K562 (cell line): Measurements from ENCODE around the gene SF3A2. TPM values are rescaled to one million over a fixed set of nuclear protein-coding genes. Genes with fewer than 3 reads are reported as not detected.

Experiments used
- ATF7 ChIP-seq: fragments of 450-650 bp; IDR thresholded peaks from 2 replicates; pipeline ENCODE4 v1.7.1; 2014; ENCODE audit warnings: mild to moderate bottlenecking, moderate library complexity
- CHD1 ChIP-seq: fragments of 200-600 bp; sonication (generic); IDR thresholded peaks from one replicate; pipeline ENCODE4 v1.6.1; 2012; ENCODE audit warnings: mild to moderate bottlenecking, moderate library complexity, low read length, inconsistent platforms
- KAT7 ChIP-seq: sonication (generic); formaldehyde crosslinking; IDR thresholded peaks from 2 replicates; pipeline ENCODE4 v1.8.0; 2022; ENCODE audit warnings: missing genetic modification reagents, mild to moderate bottlenecking, borderline replicate concordance
- MAZ ChIP-seq, 2 experiments: fragments of 450-650 bp in 1 of 2; sonication (generic) in 1 of 2; formaldehyde crosslinking; IDR thresholded peaks in 1 of 2; conservative IDR thresholded peaks in 1 of 2; 2 replicates each; pipeline versions ENCODE4 v1.4.0 to v1.5.0; 2020; ENCODE audit warnings: mild to moderate bottlenecking in 1 of 2, missing genetic modification reagents in 1 of 2
- NR1H2 ChIP-seq: sonication (generic); formaldehyde crosslinking; IDR thresholded peaks from 2 replicates; pipeline ENCODE4 v1.4.0; 2020; ENCODE audit warnings: mild to moderate bottlenecking, missing genetic modification reagents
- POLR2G ChIP-seq: fragments of 200-400 bp; formaldehyde crosslinking; IDR thresholded peaks from 2 replicates; pipeline ENCODE4 v1.6.1; 2017; ENCODE audit warnings: low read depth, mild to moderate bottlenecking, antibody characterized with exemption, low read length, moderate library complexity
- RBBP5 ChIP-seq: fragments of 200-600 bp; sonication (generic); IDR thresholded peaks from 2 replicates; pipeline ENCODE4 v1.6.1; 2012; ENCODE audit warnings: borderline replicate concordance, mild to moderate bottlenecking, low read length, control low read depth, inconsistent platforms; ENCODE audit not compliant: insufficient read depth, poor library complexity, severe bottlenecking
- TBP ChIP-seq: optimal IDR thresholded peaks from 2 replicates; pipeline ENCODE3; 2011; ENCODE audit warnings: low read depth, low read length, improper control_type of control experiment
- ZNF121 ChIP-seq: sonication (generic); formaldehyde crosslinking; conservative IDR thresholded peaks from 2 replicates; pipeline ENCODE4 v1.8.0; 2022; ENCODE audit warnings: missing genetic modification reagents
- polyA plus RNA-seq, 8 experiments: library from polyadenylated mRNA; depleted of rRNA in 4 of 8; stranded (reverse) in 5 of 8; unstranded in 3 of 8; fragments of >200 nt; fragmentation: Nextera tagmentation in 2 of 8; fragmentation: Illumina TruSeq in 1 of 8; extraction: Ambion mirVana in 2 of 8; extraction: Trizol in 1 of 8; gene quantifications; 2 replicates each; pipeline versions ENCODE4 v1.2.1 to v1.2.3, GENCODE V29; 2011 to 2014; ENCODE audit warnings: inconsistent platforms in 1 of 8, missing spikeins in 1 of 8
- total RNA-seq, 7 experiments: library from RNA; depleted of rRNA in 6 of 7; stranded (reverse); fragments of >200 nt in 6 of 7; fragmentation: Illumina TruSeq in 2 of 7; extraction: Trizol in 2 of 7; gene quantifications; 2 replicates each; pipeline versions ENCODE4 v1.2.1 to v1.2.3, GENCODE V29; 2011 to 2021; ENCODE audit warnings: low replicate concordance in 1 of 7
- TF ChIP-seq, protein P1 (sequence below): fragments of 250-450 bp; sonication (Bioruptor Pico); IDR thresholded peaks from 2 replicates; pipeline ENCODE4 v1.9.0; 2021; ENCODE audit warnings: mild to moderate bottlenecking, inconsistent platforms

Gene SF3A2
- total and polyA plus RNA-seq, 9 of the 15 experiments (the other 6 are each of a cell fraction or from before 2014, with no cell fraction given) = 0.17 to 194 (median 22.8) TPM

DNA sequence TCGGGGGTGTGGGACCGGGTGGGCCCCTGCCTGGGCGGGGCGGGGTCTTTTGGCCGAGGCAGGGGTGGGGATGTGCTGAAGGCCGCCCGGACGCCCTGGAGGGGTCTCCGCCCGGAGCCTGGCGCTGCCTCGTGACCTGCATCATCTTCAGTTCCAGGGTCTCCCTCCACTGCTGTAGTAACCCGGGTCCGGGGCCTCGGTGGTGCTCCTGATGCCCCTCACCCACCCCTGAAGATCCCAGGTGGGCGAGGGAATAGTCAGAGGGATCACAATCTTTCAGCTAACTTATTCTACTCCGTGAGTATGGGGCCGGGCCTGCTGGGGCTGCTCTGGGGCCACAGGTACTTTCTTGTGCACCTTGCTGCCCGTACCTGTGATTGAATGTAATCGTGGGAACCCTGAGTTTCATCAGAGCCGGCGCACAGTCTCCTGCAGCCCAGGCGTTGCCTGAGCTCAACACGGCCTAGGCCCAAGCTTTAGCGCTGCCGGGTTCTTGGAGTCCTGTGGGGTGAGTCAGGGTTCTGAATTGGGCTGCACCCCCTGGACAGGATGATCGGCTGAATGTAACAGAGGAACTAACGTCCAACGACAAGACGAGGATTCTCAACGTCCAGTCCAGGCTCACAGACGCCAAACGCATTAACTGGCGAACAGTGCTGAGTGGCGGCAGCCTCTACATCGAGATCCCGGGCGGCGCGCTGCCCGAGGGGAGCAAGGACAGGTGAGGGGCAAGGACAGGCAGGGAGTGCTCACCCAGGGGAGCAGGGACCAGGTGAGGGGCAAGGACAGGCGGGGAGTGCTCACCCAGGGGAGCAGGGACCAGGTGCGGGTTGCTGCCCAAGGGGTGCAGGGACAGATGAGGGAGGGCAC is 34.8 kb downstream of the SF3A2 start (continued):
- TF ChIP-seq, protein P1, sequence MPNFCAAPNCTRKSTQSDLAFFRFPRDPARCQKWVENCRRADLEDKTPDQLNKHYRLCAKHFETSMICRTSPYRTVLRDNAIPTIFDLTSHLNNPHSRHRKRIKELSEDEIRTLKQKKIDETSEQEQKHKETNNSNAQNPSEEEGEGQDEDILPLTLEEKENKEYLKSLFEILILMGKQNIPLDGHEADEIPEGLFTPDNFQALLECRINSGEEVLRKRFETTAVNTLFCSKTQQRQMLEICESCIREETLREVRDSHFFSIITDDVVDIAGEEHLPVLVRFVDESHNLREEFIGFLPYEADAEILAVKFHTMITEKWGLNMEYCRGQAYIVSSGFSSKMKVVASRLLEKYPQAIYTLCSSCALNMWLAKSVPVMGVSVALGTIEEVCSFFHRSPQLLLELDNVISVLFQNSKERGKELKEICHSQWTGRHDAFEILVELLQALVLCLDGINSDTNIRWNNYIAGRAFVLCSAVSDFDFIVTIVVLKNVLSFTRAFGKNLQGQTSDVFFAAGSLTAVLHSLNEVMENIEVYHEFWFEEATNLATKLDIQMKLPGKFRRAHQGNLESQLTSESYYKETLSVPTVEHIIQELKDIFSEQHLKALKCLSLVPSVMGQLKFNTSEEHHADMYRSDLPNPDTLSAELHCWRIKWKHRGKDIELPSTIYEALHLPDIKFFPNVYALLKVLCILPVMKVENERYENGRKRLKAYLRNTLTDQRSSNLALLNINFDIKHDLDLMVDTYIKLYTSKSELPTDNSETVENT (CRISPR knock-in tag) = 0 out of 2 replicates have a peak, but pooled peaks have one; percentile 6
- TF ChIP-seq ATF7 = no peak
- peak; percentile 3 for TF ChIP-seq TBP
- 0 out of 4 replicates have a peak, but pooled peaks of 1 of the 2 experiments have one; percentile 16 for TF ChIP-seq MAZ (CRISPR knock-in tag; conservative IDR thresholded peaks at IDR 0.05 in 1 of 2, IDR thresholded peaks at IDR 0.05 in 1 of 2)
- TF ChIP-seq NR1H2 (CRISPR knock-in tag) = 0 out of 2 replicates have a peak, but pooled peaks have one; percentile 26
- TF ChIP-seq ZNF121 (CRISPR knock-in tag) = peak; percentile 58; the same call in 1 of the 2 replicates
- peak; percentile 46 for TF ChIP-seq RBBP5
- 0 out of 2 replicates have a peak, but pooled peaks have one; percentile 3 for TF ChIP-seq KAT7
- peak; percentile 43 for TF ChIP-seq CHD1
- TF ChIP-seq POLR2G = peak; percentile 52; the same call in 1 of the 2 replicates
- TF ChIP-seq, all 486 proteins: peak for 20
